HuH-7 (cell line): ENCODE results near the gene MGLL.
"Not testable (repeated sequence)": the region's sequence is repeated elsewhere in the genome, so short reads cannot be mapped to it uniquely, and the experiment has no call there.

Experiments used
- DNase-seq: peaks from one replicate; pipeline ENCODE4 v3.0.0; 2011; ENCODE audit warnings: low spot score

Gene MGLL

GRCh38 chr3:127707851-127708411 lies 114.4 kb downstream of the MGLL start:
- no peak for DNase-seq

- no peak for DNase-seq
These were observed 115.4 kb downstream of the MGLL start for GRCh38 chr3:127706785-127707351.

- no peak for DNase-seq
These were observed 116.0 kb downstream of the MGLL start for GRCh38 chr3:127706312-127706711.

- not testable (repeated sequence) for DNase-seq
These were observed 117.5 kb downstream of the MGLL start for GRCh38 chr3:127704840-127705239.

GRCh38 chr3:127702151-127702578 lies 120.2 kb downstream of the MGLL start:
- DNase-seq = no peak

- DNase-seq = no peak
These were observed 120.9 kb downstream of the MGLL start for GRCh38 chr3:127701280-127701911.

GRCh38 chr3:127700406-127700805 lies 121.9 kb downstream of the MGLL start:
- DNase-seq = no peak

GRCh38 chr3:127699416-127700300 lies 122.7 kb downstream of the MGLL start:
- DNase-seq = no peak

GRCh38 chr3:127698691-127699415 lies 123.5 kb downstream of the MGLL start:
- no peak for DNase-seq

- DNase-seq = no peak
These were observed 124.0 kb downstream of the MGLL start for GRCh38 chr3:127698286-127698685.

GRCh38 chr3:127697551-127698240 lies 124.6 kb downstream of the MGLL start:
- peak; percentile 56 for DNase-seq

GRCh38 chr3:127694467-127695215 lies 127.7 kb downstream of the MGLL start:
- no peak for DNase-seq

- no peak for DNase-seq
These were observed 128.9 kb downstream of the MGLL start for GRCh38 chr3:127693336-127693843.

GRCh38 chr3:127692501-127693335 lies 129.6 kb downstream of the MGLL start:
- DNase-seq = no peak

- no peak for DNase-seq
These were observed 130.3 kb downstream of the MGLL start for GRCh38 chr3:127691974-127692373.

- DNase-seq = no peak
These were observed 130.8 kb downstream of the MGLL start for GRCh38 chr3:127691489-127691888.

- DNase-seq = peak; percentile 64
These were observed 131.4 kb downstream of the MGLL start for GRCh38 chr3:127690823-127691452.

- no peak for DNase-seq
These were observed 132.2 kb downstream of the MGLL start for GRCh38 chr3:127690106-127690505.

GRCh38 chr3:127689266-127689860 lies 133.0 kb downstream of the MGLL start:
- DNase-seq = no peak
